Keratinocyte (primary cell): ENCODE data around the gene EIF3D. TPM values are rescaled to one million over a fixed set of nuclear protein-coding genes. Genes with fewer than 3 reads are reported as not detected.

Experiments
- DNase-seq: peaks from one replicate; pipeline ENCODE4 v3.0.0-alpha.2; 2011; ENCODE audit warnings: low read depth, missing footprints, low spot score
- FAIRE-seq: peaks from 2 replicates; lab custom pipeline; 2011; peaks lifted over from hg19 to GRCh38; lab: Jason Lieb, UNC
- H2AFZ ChIP-seq: 2 replicates; pipeline ENCODE4 v1.6.0; 2012; ENCODE audit warnings: low read length, control low read depth, inconsistent platforms; ENCODE audit not compliant: control insufficient read depth
- H3K27ac ChIP-seq: 2 replicates; pipeline ENCODE4 v1.5.1; 2011; ENCODE audit warnings: low read length; ENCODE audit not compliant: control insufficient read depth, insufficient read depth
- H3K27me3 ChIP-seq: 3 replicates; pipeline ENCODE4 v1.6.0; 2011; ENCODE audit warnings: low read length; ENCODE audit not compliant: control insufficient read depth, insufficient read depth; ENCODE audit errors: extremely low read depth
- H3K36me3 ChIP-seq, 2 experiments: 2 replicates in 1 of 2; 3 replicates in 1 of 2; pipeline ENCODE4 v1.5.1; 2011; ENCODE audit warnings: low read length in 2 of 2, mild to moderate bottlenecking in 1 of 2; ENCODE audit not compliant: control insufficient read depth in 2 of 2, insufficient read depth in 2 of 2; ENCODE audit errors: extremely low read depth in 1 of 2
- H3K4me1 ChIP-seq: 3 replicates; pipeline ENCODE4 v1.5.1; 2011; ENCODE audit warnings: low read length; ENCODE audit not compliant: control insufficient read depth, insufficient read depth; ENCODE audit errors: extremely low read depth
- H3K4me2 ChIP-seq: 3 replicates; pipeline ENCODE4 v1.6.0; 2011; ENCODE audit warnings: low read depth, low read length; ENCODE audit not compliant: control insufficient read depth, insufficient read depth; ENCODE audit errors: extremely low read depth
- H3K4me3 ChIP-seq, 3 experiments: fragments of 200-600 bp in 1 of 3; sonication (generic) in 1 of 3; 2 replicates in 2 of 3; 3 replicates in 1 of 3; pipeline ENCODE4 v1.5.1; 2011 to 2016; ENCODE audit warnings: low read length in 3 of 3, mild to moderate bottlenecking in 3 of 3, control low read depth in 2 of 3, inconsistent platforms in 1 of 3, low read depth in 1 of 3, mixed read lengths in 1 of 3, mixed run types in 1 of 3, moderate library complexity in 1 of 3; ENCODE audit not compliant: control insufficient read depth in 2 of 3, insufficient read depth in 2 of 3; ENCODE audit errors: extremely low read depth in 1 of 3
- H3K79me2 ChIP-seq: 2 replicates; pipeline ENCODE4 v1.6.0; 2012; ENCODE audit warnings: low read length; ENCODE audit not compliant: control insufficient read depth, insufficient read depth
- H3K9ac ChIP-seq: 3 replicates; pipeline ENCODE4 v1.6.0; 2011; ENCODE audit warnings: low read length; ENCODE audit not compliant: control insufficient read depth, insufficient read depth; ENCODE audit errors: extremely low read depth
- H3K9me1 ChIP-seq: 3 replicates; pipeline ENCODE4 v1.6.0; 2011; ENCODE audit warnings: low read length; ENCODE audit not compliant: control insufficient read depth, insufficient read depth; ENCODE audit errors: extremely low read depth
- H3K9me3 ChIP-seq: 2 replicates; pipeline ENCODE4 v1.5.1; 2012; ENCODE audit warnings: low read depth, low read length; ENCODE audit not compliant: control insufficient read depth
- H4K20me1 ChIP-seq: 3 replicates; pipeline ENCODE4 v1.6.0; 2011; ENCODE audit warnings: low read length; ENCODE audit not compliant: control insufficient read depth, insufficient read depth; ENCODE audit errors: extremely low read depth
- CTCF ChIP-seq, 3 experiments: IDR thresholded peaks in 1 of 3; conservative IDR thresholded peaks in 1 of 3; optimal IDR thresholded peaks in 1 of 3; 2 replicates in 2 of 3; 3 replicates in 1 of 3; pipeline versions ENCODE3 to v1.5.1; 2011; ENCODE audit warnings: low read length in 3 of 3, mild to moderate bottlenecking in 3 of 3, moderate library complexity in 2 of 3, control low read depth in 1 of 3, inconsistent platforms in 1 of 3; ENCODE audit not compliant: insufficient read depth in 2 of 3; ENCODE audit errors: extremely low read depth in 1 of 3
- EZH2 ChIP-seq: IDR thresholded peaks from one replicate; pipeline ENCODE4 v1.6.1; 2012; ENCODE audit warnings: inconsistent platforms, mild to moderate bottlenecking, low read length, moderate library complexity
- dilution Hi-C: fragments of 300-500 bp; cut with MboI; formaldehyde crosslinking; loops from one replicate; pipeline ENCODE4 v1.7.0; 2020; ENCODE audit warnings: low sequenced_read_pairs; ENCODE audit not compliant: extremely low pct_ligation_motif_present
- polyA minus RNA-seq, 3 experiments: library from RNA; depleted of rRNA, polyadenylated mRNA; stranded (reverse); fragments of >200 nt; gene quantifications; 1 replicate in 1 of 3; 2 replicates in 1 of 3; 3 replicates in 1 of 3; pipeline ENCODE4 v1.2.3, GENCODE V29; 2011
- polyA plus RNA-seq, 5 experiments: library from polyadenylated mRNA; depleted of rRNA in 3 of 5; stranded (reverse) in 3 of 5; stranded (forward) in 1 of 5; unstranded in 1 of 5; fragments of >200 nt; gene quantifications; 1 replicate in 1 of 5; 2 replicates in 3 of 5; 3 replicates in 1 of 5; pipeline versions ENCODE4 v1.2.1 to v1.2.3, GENCODE V29; 2011 to 2012; ENCODE audit warnings: missing spikeins in 2 of 5, low read depth in 1 of 5, low replicate concordance in 1 of 5

Gene EIF3D
- 407 to 443 TPM (median 408 TPM) in 3 replicates for polyA plus RNA-seq
- 273 TPM for polyA plus RNA-seq (2011; ENCODE audit: low read depth)
- polyA plus RNA-seq (2011; cell fraction: cytosol; rRNA removed): 360 and 419 TPM in 2 replicates
- 391 and 401 TPM in 2 replicates for polyA plus RNA-seq (2011; cell fraction: nucleus; rRNA removed)
- polyA plus RNA-seq (2012; ENCODE audit: low replicate concordance): 234 and 254 TPM in 2 replicates
- 322 to 527 TPM (median 490 TPM) in 3 replicates for polyA minus RNA-seq
- 345 TPM for polyA minus RNA-seq (2011; cell fraction: cytosol; rRNA and poly(A)+ RNA removed)
- 153 and 187 TPM in 2 replicates for polyA minus RNA-seq (2011; cell fraction: nucleus; rRNA and poly(A)+ RNA removed)

GRCh38 chr22:36528795-36529751 lies at the start of gene EIF3D:
TSS of gene EIF3D (minus strand) at chr22:36529166. CDS start at chr22:36526121, 3,045 bp downstream.
- Histone ChIP-seq H3K27ac (peak within 1 kb of the TSS; percentile 98), H3K9ac (peak within 1 kb of the TSS; percentile 99), H3K9me1 (no peaks in the 10 kb centered on the region), H3K36me3 (peaks cover 10 to 33% of the 10 kb centered on the region in 2 experiments), H3K79me2 (peaks cover 43% of the 10 kb centered on the region), H4K20me1 (peaks cover 11% of the 10 kb centered on the region), H3K9me3 (no peaks in the 10 kb centered on the region), H3K4me3 (peak within 1 kb of the TSS; percentile 72 to 100 (median 100)), H3K4me1 (peaks cover 22% of the 10 kb centered on the region), H3K4me2 (peak within 1 kb of the TSS; percentile 100), H3K27me3 (no peaks in the 10 kb centered on the region), H2AFZ (peak within 1 kb of the TSS; percentile 95)
- peak; percentile 97 for DNase-seq
- TF ChIP-seq EZH2 (no peak), CTCF (optimal IDR thresholded peaks at IDR 0.05 in 1 of 3, IDR thresholded peaks at IDR 0.05 in 1 of 3, conservative IDR thresholded peaks at IDR 0.05 in 1 of 3; ENCODE audit: extremely low read depth in 1 of 3, insufficient read depth in 2 of 3, low read length in 3 of 3) (no peak)
- dilution Hi-C loops: no loop called here
- peak; percentile 92 for FAIRE-seq

GRCh38 chr22:36578619-36579018 lies 49.7 kb upstream of the EIF3D start:
- no peak for TF ChIP-seq EZH2
- no peak for TF ChIP-seq CTCF (optimal IDR thresholded peaks at IDR 0.05 in 1 of 3, IDR thresholded peaks at IDR 0.05 in 1 of 3, conservative IDR thresholded peaks at IDR 0.05 in 1 of 3; ENCODE audit: extremely low read depth in 1 of 3, insufficient read depth in 2 of 3, low read length in 3 of 3)
- dilution Hi-C loops: no loop called here
- Histone ChIP-seq H3K9me3 (no peaks in the 10 kb centered on the region), H3K27ac (no peak overlapping the region), H3K4me3 (no peak overlapping the region), H4K20me1 (peaks cover 3% of the 10 kb centered on the region), H3K9ac (no peak overlapping the region), H3K27me3 (peaks cover 21% of the 10 kb centered on the region), H2AFZ (no peak overlapping the region), H3K36me3 (no peaks in the 10 kb centered on the region), H3K79me2 (no peaks in the 10 kb centered on the region), H3K4me1 (peaks cover 1% of the 10 kb centered on the region), H3K9me1 (no peaks in the 10 kb centered on the region), H3K4me2 (no peak overlapping the region)
- FAIRE-seq (no peak), DNase-seq (no peak)
